ENCODE measurements around the gene TIGIT.

Gene TIGIT

DNA sequence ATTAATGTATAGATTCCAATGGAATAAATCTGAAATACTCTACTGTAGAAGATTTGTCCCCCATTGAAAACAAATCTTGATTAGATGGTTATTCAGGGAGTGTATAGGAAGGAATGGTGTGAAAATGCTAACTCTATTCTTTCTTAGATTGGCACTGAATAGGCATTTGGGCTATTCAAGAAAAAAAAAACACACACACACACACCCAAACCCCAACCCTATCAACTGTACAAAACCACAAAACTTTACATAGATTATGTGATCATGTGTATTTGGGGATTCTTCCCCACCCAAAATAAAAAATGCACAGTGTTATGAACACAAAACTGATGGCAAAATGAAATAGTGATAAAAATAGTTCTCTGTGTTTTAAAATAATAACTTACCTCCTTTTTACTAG, 61.8 kb downstream of the TIGIT start:
- no peak for DNase-seq

GRCh38 chr3:114356066-114356465, 62.2 kb downstream of the TIGIT start:
- DNase-seq: no peak

GRCh38 chr3:114356525-114356924, 62.7 kb downstream of the TIGIT start:
- DNase-seq: no peak

Data from amniotic stem cell (primary cell).